ENCODE measurements around the gene REEP3.

DNA sequence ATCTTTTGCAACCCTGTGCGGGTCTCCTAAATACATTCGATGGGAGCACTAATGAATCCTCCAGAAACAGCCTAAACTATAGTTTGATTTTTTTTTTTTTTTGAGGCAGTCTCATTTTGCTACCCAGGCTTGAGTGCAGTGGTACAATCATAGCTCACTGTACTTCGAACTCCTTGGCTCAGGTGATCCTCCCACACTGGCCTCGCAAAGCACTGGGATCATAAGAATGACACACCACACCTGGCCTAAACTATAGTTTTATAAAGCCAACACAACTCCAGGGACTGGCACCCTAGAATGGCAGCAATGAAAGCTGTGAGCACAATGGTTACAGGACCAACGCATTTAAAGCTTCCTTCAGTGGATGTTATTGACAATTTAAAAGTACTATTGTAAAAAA is 41.0 kb upstream of the REEP3 start:
- no peak for TF ChIP-seq EZH2 (IDR thresholded peaks at IDR 0.05; ENCODE audit: low read length, missing control alignments)
- TF ChIP-seq, protein P1, sequence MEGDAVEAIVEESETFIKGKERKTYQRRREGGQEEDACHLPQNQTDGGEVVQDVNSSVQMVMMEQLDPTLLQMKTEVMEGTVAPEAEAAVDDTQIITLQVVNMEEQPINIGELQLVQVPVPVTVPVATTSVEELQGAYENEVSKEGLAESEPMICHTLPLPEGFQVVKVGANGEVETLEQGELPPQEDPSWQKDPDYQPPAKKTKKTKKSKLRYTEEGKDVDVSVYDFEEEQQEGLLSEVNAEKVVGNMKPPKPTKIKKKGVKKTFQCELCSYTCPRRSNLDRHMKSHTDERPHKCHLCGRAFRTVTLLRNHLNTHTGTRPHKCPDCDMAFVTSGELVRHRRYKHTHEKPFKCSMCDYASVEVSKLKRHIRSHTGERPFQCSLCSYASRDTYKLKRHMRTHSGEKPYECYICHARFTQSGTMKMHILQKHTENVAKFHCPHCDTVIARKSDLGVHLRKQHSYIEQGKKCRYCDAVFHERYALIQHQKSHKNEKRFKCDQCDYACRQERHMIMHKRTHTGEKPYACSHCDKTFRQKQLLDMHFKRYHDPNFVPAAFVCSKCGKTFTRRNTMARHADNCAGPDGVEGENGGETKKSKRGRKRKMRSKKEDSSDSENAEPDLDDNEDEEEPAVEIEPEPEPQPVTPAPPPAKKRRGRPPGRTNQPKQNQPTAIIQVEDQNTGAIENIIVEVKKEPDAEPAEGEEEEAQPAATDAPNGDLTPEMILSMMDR (conservative IDR thresholded peaks at IDR 0.05 in 1 of 2, IDR thresholded peaks at IDR 0.05 in 1 of 2; ENCODE audit: low read depth in 1 of 2, low read length in 2 of 2) = no peak

Measured in fibroblast of lung (primary cell).